Measurements from ENCODE around the gene CELSR1.

The CELSR1 gene

GRCh38 chr22:46395145-46395544 lies 142.3 kb downstream of the CELSR1 start:
- no peak for DNase-seq (ENCODE audit: low read depth in 2 of 2)

- DNase-seq (ENCODE audit: low read depth in 2 of 2) = no peak
Observed at GRCh38 chr22:46394622-46395021, 142.8 kb downstream of the CELSR1 start.

- no peak for DNase-seq (ENCODE audit: low read depth in 2 of 2)
Observed at GRCh38 chr22:46393873-46394272, 143.5 kb downstream of the CELSR1 start.

- DNase-seq (ENCODE audit: low read depth in 2 of 2) = no peak
Observed at GRCh38 chr22:46392137-46392844, 145.1 kb downstream of the CELSR1 start.

- no peak for DNase-seq (ENCODE audit: low read depth in 2 of 2)
Observed at GRCh38 chr22:46391486-46392136, 145.8 kb downstream of the CELSR1 start.

GRCh38 chr22:46390652-46391301 lies 146.6 kb downstream of the CELSR1 start:
- peak; percentile 22 to 23 for DNase-seq (ENCODE audit: low read depth in 2 of 2)

GRCh38 chr22:46390105-46390651 lies 147.2 kb downstream of the CELSR1 start:
- no peak for DNase-seq (ENCODE audit: low read depth in 2 of 2)

- no peak for DNase-seq (ENCODE audit: low read depth in 2 of 2)
Observed at GRCh38 chr22:46389081-46389480, 148.3 kb downstream of the CELSR1 start.

GRCh38 chr22:46388647-46389046 lies 148.8 kb downstream of the CELSR1 start:
- DNase-seq (ENCODE audit: low read depth in 2 of 2) = no peak

GRCh38 chr22:46387748-46388147 lies 149.7 kb downstream of the CELSR1 start:
- DNase-seq (ENCODE audit: low read depth in 2 of 2) = no peak

GRCh38 chr22:46386312-46386711 lies 151.1 kb downstream of the CELSR1 start:
- no peak for DNase-seq (ENCODE audit: low read depth in 2 of 2)

GRCh38 chr22:46382524-46382923 lies 154.9 kb downstream of the CELSR1 start:
- no peak for DNase-seq (ENCODE audit: low read depth in 2 of 2)

- DNase-seq (ENCODE audit: low read depth in 2 of 2) = no peak
Observed at GRCh38 chr22:46381731-46382130, 155.7 kb downstream of the CELSR1 start.

GRCh38 chr22:46381142-46381541 lies 156.3 kb downstream of the CELSR1 start:
- no peak for DNase-seq (ENCODE audit: low read depth in 2 of 2)

GRCh38 chr22:46380581-46380980 lies 156.8 kb downstream of the CELSR1 start:
- no peak for DNase-seq (ENCODE audit: low read depth in 2 of 2)

GRCh38 chr22:46380069-46380468 lies 157.4 kb downstream of the CELSR1 start:
- no peak for DNase-seq (ENCODE audit: low read depth in 2 of 2)

- DNase-seq (ENCODE audit: low read depth in 2 of 2) = no peak
Observed at GRCh38 chr22:46379066-46379930, 158.1 kb downstream of the CELSR1 start.

- DNase-seq (ENCODE audit: low read depth in 2 of 2) = no peak
Observed at GRCh38 chr22:46378426-46379065, 158.9 kb downstream of the CELSR1 start.

GRCh38 chr22:46377525-46378425 lies 159.6 kb downstream of the CELSR1 start:
- no peak for DNase-seq (ENCODE audit: low read depth in 2 of 2)

- DNase-seq (ENCODE audit: low read depth in 2 of 2) = no peak
Observed at GRCh38 chr22:46376908-46377524, 160.4 kb downstream of the CELSR1 start.
